HG03575 (cell line): ENCODE data around the gene CARD11.

Source experiments
- ATAC-seq: cut with Tn5 transposase; IDR thresholded peaks from one replicate; pipeline ENCODE4 v1.9.1; 2021; ENCODE audit not compliant: unreplicated experiment, insufficient number of reproducible peaks, low FRiP score; ENCODE audit errors: extremely low read depth

Gene CARD11

GRCh38 chr7:2956076-2956475 is 87.6 kb downstream of the CARD11 start:
- no peak for ATAC-seq

DNA sequence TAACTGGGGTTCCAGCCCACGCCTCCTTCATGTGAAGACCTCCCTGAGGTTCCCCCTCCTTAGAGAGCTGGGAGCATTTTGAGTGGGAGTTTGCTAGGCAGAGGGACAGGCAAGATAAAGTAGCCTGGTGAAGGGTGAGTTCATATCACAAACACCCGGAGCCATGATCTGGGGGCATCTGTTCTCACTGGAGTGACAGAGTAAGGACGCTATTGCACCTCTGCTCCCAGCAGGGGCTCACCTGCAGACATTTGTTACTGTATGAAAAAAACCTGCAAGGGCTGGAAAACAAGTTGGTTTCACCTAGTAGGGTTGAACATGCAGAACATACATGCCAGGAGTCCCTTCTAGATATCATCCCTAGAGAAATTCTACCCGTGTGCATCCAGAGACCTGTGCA is 88.4 kb downstream of the CARD11 start:
- ATAC-seq, result no peak

DNA sequence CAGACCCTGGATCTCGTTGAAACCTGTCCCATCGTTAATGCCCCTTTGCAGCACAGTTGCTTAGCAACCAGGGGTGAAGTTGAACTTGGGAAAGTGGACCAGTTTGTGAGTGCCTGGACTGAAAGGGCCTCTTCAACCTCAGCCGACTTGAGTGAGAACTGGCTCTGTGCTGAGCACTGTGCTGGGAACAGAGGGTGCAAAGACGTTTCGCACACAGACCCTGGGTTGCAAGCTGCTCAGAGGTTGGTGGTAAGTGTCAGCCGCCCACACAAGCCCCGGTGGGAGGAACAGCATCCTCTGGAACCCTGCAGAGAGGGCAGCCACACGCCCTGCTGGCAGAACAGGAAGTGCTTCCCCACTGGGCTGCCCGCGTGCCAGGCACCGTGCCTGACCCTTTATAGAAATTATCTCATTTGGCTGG is 89.2 kb downstream of the CARD11 start:
- no peak for ATAC-seq

- no peak for ATAC-seq
Measured at GRCh38 chr7:2953588-2954407, 89.9 kb downstream of the CARD11 start.

GRCh38 chr7:2953099-2953498 is 90.6 kb downstream of the CARD11 start:
- ATAC-seq, result no peak

GRCh38 chr7:2952316-2952715 is 91.4 kb downstream of the CARD11 start:
- no peak for ATAC-seq

DNA sequence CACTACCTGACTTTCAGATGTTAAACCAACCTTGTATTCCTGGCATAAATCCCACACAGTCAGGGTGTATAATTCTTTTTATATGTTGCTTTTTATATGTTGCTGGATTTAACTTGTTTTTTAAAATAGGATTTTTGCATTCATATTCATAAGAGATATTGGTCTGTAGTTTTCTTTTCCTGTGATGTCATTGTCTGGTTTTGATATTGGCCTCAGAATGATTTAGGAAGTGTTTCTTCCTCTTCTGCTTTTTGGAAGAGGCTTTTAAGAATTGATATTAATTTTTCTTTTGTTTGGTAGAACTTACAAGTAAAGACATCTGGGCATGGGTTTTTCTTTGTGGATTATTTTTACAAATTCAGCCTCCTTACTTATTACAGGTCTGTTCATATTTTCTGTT is 93.1 kb downstream of the CARD11 start:
- ATAC-seq, result no peak

DNA sequence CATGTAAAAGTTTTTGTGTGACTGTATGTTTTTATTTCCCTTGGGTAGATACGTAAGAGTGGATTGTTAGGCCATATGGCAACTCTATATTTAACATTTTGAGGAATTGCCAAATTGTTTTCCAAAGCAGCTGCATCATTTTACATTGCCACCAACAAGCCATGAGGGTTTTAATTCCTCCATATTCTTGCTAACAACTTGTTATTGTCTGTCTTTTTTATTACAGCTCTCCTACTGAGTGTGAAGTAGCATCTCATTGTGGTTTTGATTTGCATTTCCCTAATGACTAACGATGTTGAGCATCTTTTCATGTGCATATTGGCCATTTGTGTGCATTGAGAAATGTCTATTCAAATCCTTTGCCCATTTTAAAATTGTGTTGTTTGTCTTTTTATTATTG is 94.9 kb downstream of the CARD11 start:
- ATAC-seq, result no peak

DNA sequence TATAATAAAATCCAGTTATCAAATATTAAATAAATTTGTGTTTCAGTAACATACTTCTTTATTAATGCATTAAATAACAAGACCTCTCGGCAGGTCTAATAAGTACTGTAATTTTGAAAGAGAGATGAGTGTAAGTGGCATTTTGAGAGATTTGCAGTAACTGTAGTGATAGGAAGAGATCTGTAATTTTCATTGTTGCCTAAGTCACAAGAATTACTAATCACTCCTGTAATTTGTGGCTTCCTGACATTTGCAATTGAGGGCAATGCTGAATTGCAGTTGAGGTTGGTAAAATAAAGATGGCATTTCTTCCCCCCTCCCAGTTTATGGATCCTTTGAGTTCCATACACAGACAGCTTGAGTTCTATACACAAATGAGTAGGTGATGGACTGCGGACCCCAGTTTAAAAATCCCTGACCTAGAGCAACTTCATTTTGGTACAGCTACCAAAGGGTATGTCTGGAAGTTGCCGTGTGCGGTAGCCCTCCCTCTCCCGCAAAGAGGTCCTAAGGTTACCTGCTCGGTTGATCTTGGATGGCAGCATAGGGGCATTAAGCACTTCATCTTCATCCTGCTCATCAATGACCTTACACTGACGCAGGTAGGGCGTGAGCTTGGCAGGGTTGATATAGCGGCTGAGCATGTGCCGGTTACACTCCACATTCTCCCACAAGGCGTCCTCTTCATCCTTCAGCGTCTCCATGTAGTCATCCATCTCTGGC is 96.4 kb downstream of the CARD11 start:
- ATAC-seq, result no peak

DNA sequence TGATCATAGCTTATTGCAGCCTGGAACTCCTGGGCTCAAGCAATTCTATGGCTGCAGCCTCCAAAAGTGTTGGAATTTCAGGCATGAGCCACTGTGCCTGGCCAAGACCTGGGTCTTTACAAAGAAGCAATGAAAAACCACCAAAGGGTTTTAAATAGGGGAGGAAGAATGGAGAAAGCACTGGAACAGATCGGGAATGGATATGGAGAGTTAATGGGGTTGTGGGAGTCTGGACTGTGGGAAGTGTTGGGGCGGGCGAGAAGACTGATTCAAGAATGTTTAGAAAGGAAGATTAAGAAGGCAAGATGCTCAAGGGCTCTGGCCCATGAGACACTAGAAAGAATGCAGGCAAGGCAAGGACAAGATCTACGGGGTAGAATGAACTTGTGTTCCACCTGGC is 98.5 kb downstream of the CARD11 start:
- ATAC-seq, result no peak

DNA sequence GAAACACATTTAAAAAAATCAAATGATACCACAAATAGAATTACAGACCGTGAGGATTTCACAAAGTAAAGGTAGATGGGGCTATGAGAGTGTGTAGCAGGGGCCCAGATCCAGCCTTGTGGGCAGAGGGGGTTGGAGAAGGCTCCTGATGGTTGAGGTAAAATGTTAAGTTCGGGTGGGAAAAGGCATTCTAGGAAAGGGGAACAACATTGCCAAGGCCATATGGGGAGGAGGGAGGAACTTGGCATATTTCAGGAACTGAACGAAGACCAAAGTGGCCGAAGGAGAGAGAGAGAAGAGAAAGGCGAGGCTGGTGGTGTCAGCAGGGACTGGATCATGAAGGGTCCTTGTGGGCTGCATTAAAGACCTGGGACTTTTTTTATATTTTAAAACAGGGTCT is 98.9 kb downstream of the CARD11 start:
- no peak for ATAC-seq

DNA sequence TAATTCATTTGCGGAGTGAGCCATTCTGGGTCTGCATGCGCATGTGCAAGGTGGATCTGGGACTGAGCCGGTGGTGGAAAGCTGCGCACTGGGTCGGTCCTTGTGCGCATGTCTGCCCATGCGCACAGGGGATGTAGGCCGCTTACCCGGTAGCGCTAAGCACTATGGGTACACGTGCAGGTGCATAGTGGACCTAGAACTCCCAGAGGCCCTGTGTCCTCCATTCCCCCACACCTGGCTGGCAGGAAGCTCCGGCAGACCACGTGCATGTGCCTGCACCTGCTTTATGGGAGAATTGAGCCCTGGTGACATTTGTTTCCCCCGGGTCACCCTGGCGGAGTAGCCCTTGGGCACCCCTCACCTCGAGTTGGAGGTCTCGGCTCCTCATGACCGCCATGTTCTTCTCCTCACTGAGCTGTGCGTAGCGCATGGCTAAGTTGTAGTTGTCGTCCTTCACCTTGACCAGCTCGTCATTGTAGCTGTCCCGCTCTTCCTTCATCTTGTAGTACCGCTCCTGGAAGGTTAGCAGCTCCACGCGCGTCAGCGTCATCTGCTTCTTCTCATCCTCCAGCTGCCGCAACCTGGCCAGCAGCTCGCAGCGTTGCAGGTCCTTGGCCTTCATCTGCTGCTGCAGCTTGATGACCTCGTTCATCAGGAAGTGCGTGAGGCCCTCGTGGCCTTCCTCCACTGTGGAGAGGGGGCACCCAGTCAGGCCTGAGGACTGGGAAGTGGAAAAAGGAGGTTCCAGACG is 99.6 kb downstream of the CARD11 start:
- no peak for ATAC-seq

- no peak for ATAC-seq
Measured at GRCh38 chr7:2941216-2941859, 102.3 kb downstream of the CARD11 start.

GRCh38 chr7:2940466-2940865 is 103.2 kb downstream of the CARD11 start:
- ATAC-seq, result no peak

DNA sequence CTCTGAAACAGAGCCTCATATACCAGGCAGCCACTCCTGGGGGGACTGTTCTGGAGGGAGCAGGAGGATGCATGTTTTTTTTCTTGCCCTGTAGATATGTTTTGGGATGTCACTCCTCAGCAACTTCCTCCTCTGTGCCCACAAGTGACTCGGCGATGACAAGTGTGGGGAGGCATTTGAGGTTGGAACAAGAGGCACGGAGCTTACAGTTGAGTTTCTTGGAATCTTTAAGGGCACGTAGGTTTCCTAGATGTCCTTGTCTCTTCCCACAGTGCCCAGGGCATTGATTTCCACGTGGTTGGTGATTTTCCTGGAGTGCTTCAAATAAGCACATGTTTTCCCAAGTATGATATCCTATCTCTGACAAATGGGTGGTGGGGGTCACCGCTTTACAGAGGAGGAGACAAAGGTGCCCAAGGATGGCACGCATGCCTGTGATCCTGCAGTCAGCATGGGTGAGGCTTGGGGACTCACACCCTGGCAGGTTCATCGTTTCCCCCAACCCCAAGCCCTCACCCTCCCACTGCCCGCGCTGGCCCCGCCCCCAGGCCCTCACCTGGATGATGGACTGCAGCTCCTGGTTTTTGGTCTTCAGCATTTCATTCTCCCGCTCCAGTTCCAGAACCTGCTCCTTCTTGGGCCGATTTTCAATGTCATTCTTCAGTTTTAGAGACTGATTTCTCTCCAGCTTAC is 104.3 kb downstream of the CARD11 start:
- no peak for ATAC-seq

DNA sequence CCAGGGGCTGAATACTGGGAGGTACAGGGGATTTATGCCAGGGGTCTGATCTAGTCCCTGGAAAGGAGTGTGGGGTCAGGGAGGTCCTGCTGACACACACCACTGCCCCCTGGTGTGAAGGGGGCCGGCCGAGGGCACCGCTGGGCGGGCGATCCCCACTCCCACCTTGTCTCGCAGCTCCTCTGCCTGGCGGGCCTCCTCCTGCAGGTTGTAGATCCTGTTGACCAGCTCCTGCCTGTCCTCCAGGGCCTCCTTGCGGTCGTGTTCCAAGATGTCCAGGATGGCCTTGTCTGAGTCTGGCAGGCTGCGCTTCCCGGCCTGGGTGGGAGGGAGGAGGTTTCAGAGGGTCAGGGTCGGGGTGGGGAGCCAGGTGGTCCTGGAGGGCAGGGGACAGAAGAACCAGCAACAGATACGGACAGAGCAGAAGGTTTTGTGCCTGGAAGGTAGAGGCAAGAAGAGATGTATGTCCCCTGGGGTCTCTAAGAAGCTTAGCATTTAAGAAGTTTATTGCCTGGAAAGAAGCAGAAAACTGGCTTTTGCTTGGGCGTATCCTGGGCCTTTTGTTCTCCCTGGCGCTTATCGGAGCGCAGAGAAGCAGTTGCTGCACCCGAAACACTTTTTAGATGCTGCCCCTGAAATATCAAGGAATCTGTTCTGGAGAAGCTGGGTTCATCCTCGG is 105.0 kb downstream of the CARD11 start:
- ATAC-seq, result no peak

DNA sequence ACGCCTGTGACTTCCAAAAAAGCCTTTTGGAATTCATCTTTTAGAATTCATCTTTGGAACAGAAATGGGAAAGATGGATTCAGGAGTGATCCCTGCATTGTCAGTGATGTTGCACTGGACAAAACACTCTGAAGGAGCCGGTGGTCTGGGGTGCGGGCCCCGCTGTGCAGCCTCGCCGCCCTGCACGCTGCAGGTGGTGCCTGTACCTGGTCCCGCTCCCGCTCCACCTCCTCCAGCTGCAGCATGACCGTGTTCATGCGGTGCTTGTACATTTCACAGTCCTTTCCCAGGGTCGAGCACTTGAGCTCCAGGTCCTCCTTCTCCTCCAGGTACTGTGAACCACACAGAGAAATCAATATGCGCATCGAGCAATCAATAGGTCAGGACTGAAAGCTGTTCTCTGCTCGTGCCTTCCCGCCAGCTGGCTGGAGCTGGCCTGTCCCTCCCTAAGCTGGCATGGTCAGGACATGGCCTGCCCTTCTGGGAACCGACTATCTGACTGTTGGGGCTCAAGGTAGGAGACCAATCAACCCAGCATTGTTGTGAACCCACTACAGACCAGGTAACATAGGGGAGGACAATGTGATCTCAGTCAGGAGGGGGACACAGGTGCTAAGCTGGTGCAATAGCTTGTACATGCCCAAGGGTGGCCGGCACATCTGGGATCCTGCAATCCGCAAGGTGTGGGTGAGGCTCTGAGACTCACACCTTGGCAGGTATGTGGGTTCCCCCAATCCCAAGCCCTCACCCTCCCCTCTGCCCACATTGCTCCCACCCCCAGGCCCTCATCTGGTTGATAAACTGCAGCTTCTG is 105.8 kb downstream of the CARD11 start:
- ATAC-seq, result no peak
